Naive thymus-derived CD4-positive, alpha-beta T cell (primary cell): ENCODE data around the gene NOG. TPM values are rescaled to one million over a fixed set of nuclear protein-coding genes. Genes with fewer than 3 reads are reported as not detected.
A peak's percentile ranks its signal among the peaks of the same experiment; 100 is the strongest.

Experiments used
- ATAC-seq: fragments of 150-1000 bp; cut with Tn5 transposase; 2 replicates; pipeline ENCODE4 v1.10.0; 2021; ENCODE audit warnings: mild to moderate bottlenecking, moderate library complexity
- CTCF ChIA-PET: fragments of 350-600 bp; sonication (Branson Sonifier 250); formaldehyde crosslinking; loops from one replicate; lab custom pipeline; 2021; ENCODE audit warnings: antibody characterized with exemption; lab: Charles Lee
- POLR2A ChIA-PET: fragments of 350-600 bp; sonication (Branson Sonifier 250); formaldehyde crosslinking; loops from one replicate; lab custom pipeline; 2021; ENCODE audit warnings: antibody characterized with exemption, inconsistent platforms; lab: Charles Lee
- DNase-seq, 9 donors: peaks; one replicate each; pipeline versions ENCODE4 v3.0.0 to v3.0.0-alpha.2; 2020 to 2022; ENCODE audit warnings: mixed read lengths in 1 of 9
- H3K27ac ChIP-seq: one replicate; pipeline ENCODE4 v1.7.0; 2013; ENCODE audit warnings: mild to moderate bottlenecking, low read depth, low read length, moderate library complexity
- H3K27me3 ChIP-seq, 2 donors: one replicate each; pipeline ENCODE4 v1.7.0; 2013; ENCODE audit warnings: low read length in 2 of 2, mild to moderate bottlenecking in 2 of 2, moderate library complexity in 2 of 2; ENCODE audit not compliant: control insufficient read depth in 2 of 2, insufficient read depth in 2 of 2
- H3K36me3 ChIP-seq, 3 experiments: 1 replicate in 2 of 3; 2 replicates in 1 of 3; pipeline ENCODE4 v1.7.0; 2013; ENCODE audit warnings: low read length in 3 of 3, mild to moderate bottlenecking in 3 of 3, moderate library complexity in 1 of 3; ENCODE audit not compliant: insufficient read depth in 3 of 3, control insufficient read depth in 2 of 3
- H3K4me1 ChIP-seq, 2 donors: one replicate each; pipeline ENCODE4 v1.7.0; 2013; ENCODE audit warnings: low read length in 2 of 2, mild to moderate bottlenecking in 2 of 2, moderate library complexity in 1 of 2; ENCODE audit not compliant: control insufficient read depth in 2 of 2, insufficient read depth in 2 of 2
- H3K4me3 ChIP-seq: 2 replicates; pipeline ENCODE4 v1.7.0; 2013; ENCODE audit warnings: mild to moderate bottlenecking, low read length
- H3K9me3 ChIP-seq, 3 experiments: 1 replicate in 2 of 3; 2 replicates in 1 of 3; pipeline ENCODE4 v1.7.0; 2013; ENCODE audit warnings: low read length in 3 of 3; ENCODE audit not compliant: control insufficient read depth in 2 of 3
- H3K27ac Mint-ChIP-seq, 9 donors: one replicate each; pipeline ENCODE4 v1.8.0; 2020 to 2022; ENCODE audit warnings: mixed read lengths in 9 of 9, mild to moderate bottlenecking in 8 of 9, moderate library complexity in 5 of 9, inconsistent platforms in 2 of 9
- H3K27me3 Mint-ChIP-seq, 5 donors: one replicate each; pipeline ENCODE4 v1.8.0; 2021 to 2022; ENCODE audit warnings: mixed read lengths in 5 of 5, mild to moderate bottlenecking in 1 of 5
- H3K36me3 Mint-ChIP-seq, 5 donors: one replicate each; pipeline ENCODE4 v1.8.0; 2020 to 2022; ENCODE audit warnings: mixed read lengths in 5 of 5, mild to moderate bottlenecking in 3 of 5, inconsistent platforms in 1 of 5
- H3K4me1 Mint-ChIP-seq, 7 donors: one replicate each; pipeline ENCODE4 v1.8.0; 2020 to 2022; ENCODE audit warnings: mixed read lengths in 7 of 7, mild to moderate bottlenecking in 3 of 7, inconsistent platforms in 1 of 7
- H3K4me3 Mint-ChIP-seq, 10 donors: one replicate each; pipeline ENCODE4 v1.8.0; 2020 to 2022; ENCODE audit warnings: mild to moderate bottlenecking in 10 of 10, mixed read lengths in 10 of 10, moderate library complexity in 6 of 10, inconsistent platforms in 2 of 10
- H3K9me3 Mint-ChIP-seq, 11 donors: one replicate each; pipeline ENCODE4 v1.8.0; 2020 to 2022; ENCODE audit warnings: mixed read lengths in 11 of 11, mild to moderate bottlenecking in 4 of 11, inconsistent platforms in 1 of 11, moderate library complexity in 1 of 11
- intact Hi-C, 2 donors: fragments of 100-400 bp; cut with micrococcal nuclease; formaldehyde crosslinking; loops; one replicate each; pipeline ENCODE4 v1.15.1; 2023
- polyA plus RNA-seq, 2 donors: library from polyadenylated mRNA; unstranded; fragments of 300-500 nt; fragmentation: Illumina TruSeq; gene quantifications; one replicate each; pipeline ENCODE4 v1.2.3, GENCODE V29; 2021
- total RNA-seq, 6 experiments: library from RNA in 5 of 6; stranded (reverse) in 5 of 6; gene quantifications; 1 replicate in 5 of 6; 2 replicates in 1 of 6; pipeline ENCODE4 v1.2.3 and lab custom pipeline; 2021 to 2026

Gene NOG
- total and polyA plus RNA-seq, 7 experiments from 2014 or later, result 0.12 to 169 (median 65.1) TPM

DNA sequence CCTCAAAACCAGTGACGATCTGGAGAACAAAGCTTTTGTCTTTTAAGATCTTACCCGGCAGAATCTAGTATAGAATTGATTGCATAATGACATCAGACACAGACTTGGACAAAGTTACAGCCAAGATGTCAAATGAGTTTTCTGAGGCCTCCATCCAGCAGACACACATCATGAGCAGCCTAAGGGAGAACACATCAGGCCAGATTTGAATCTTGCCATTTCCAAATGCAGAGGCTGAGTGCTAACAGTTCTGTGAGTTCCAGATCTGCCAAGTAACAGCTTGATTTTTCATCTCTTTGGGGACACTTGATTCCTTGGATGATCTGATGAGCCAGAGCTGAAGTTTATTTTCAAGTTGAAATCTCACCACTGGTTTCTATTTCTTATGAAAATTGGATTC lies 21.0 kb downstream of the NOG start:
- no peaks in the 10 kb centered on the region for H3K27me3 ChIP-seq
- ATAC-seq (no peak), DNase-seq (no peak)
- H3K4me3 ChIP-seq, result no peak overlapping the region
- intact Hi-C loops, result no loop called here
- H3K9me3 ChIP-seq, result no peaks in the 10 kb centered on the region
- Mint-ChIP-seq H3K27ac (peak overlapping the region in 1 of 9 donors; percentile 77), H3K4me3 (no peak overlapping the region), H3K36me3 (peaks cover 0 to 5% (median 0%) of the 10 kb centered on the region in 5 donors), H3K9me3 (peaks cover 0 to 7% (median 0%) of the 10 kb centered on the region in 11 donors), H3K27me3 (peaks cover 0 to 6% (median 0%) of the 10 kb centered on the region in 5 donors), H3K4me1 (peaks cover 0 to 46% (median 27%) of the 10 kb centered on the region in 7 donors)
- ChIA-PET POLR2A (interaction anchor here (0.7 to 4.8 kb wide), 7 partner anchors 9 to 21 kb away, joined by 3 to 32 read pairs (median 3); partner anchors contain the start of gene NOG), CTCF (interaction anchor here (1.0 kb wide), 1 partner anchor 22 kb away, joined by 5 read pairs; no protein-coding TSS in a partner anchor)
- H3K36me3 ChIP-seq, result no peaks in the 10 kb centered on the region
- H3K4me1 ChIP-seq, result no peaks in the 10 kb centered on the region
- no peak overlapping the region for H3K27ac ChIP-seq

DNA sequence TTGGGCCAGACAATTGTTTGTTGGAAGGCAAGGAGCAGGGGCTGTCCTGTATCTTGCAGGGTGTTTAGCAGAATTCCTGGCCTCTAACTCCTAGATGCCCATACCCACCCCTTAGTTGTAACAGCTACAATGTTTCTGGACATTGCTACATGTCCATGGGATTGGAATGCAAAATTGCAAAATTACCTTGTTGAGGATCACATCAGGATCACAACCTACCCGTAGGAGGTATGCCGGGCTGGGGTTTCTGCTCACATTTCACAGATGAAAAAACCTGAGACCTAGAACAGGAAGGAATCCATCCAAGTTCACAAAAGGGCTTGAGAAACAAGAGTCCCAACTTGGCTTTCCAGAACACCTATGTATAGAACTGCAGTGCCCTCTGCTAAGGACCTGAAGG lies 22.7 kb downstream of the NOG start:
- Mint-ChIP-seq H3K27me3 (peaks cover 0 to 4% (median 0%) of the 10 kb centered on the region in 5 donors), H3K27ac (no peak overlapping the region), H3K4me3 (no peak overlapping the region), H3K4me1 (peaks cover 0 to 36% (median 17%) of the 10 kb centered on the region in 7 donors), H3K9me3 (no peaks in the 10 kb centered on the region), H3K36me3 (no peaks in the 10 kb centered on the region)
- H3K27ac ChIP-seq, result no peak overlapping the region
- no peaks in the 10 kb centered on the region for H3K27me3 ChIP-seq
- no peaks in the 10 kb centered on the region for H3K9me3 ChIP-seq
- H3K4me3 ChIP-seq, result no peak overlapping the region
- H3K36me3 ChIP-seq, result no peaks in the 10 kb centered on the region
- intact Hi-C loops, result no loop called here
- no peaks in the 10 kb centered on the region for H3K4me1 ChIP-seq
- DNase-seq (no peak), ATAC-seq (no peak)
- POLR2A ChIA-PET, result interaction anchor here (4.8 kb wide), 1 partner anchor 13 kb away, joined by 32 read pairs; no protein-coding TSS in a partner anchor
- CTCF ChIA-PET, result interaction anchor here (0.7 kb wide), 1 partner anchor 32 kb away, joined by 3 read pairs; no protein-coding TSS in a partner anchor

- POLR2A ChIA-PET, result interaction anchor here (0.9 to 4.2 kb wide), 9 partner anchors 9 to 30 kb away, joined by 3 to 37 read pairs (median 4); partner anchors contain the start of gene NOG
- intact Hi-C loops, result no loop called here
- Mint-ChIP-seq H3K9me3 (no peaks in the 10 kb centered on the region), H3K27ac (peak overlapping the region in 2 of 9 donors; percentile 14 to 18), H3K4me1 (peaks cover 0 to 18% (median 9%) of the 10 kb centered on the region in 7 donors), H3K27me3 (peaks cover 0 to 7% (median 0%) of the 10 kb centered on the region in 5 donors), H3K36me3 (no peaks in the 10 kb centered on the region), H3K4me3 (peak overlapping the region in 1 of 10 donors; percentile 24)
- no peaks in the 10 kb centered on the region for H3K36me3 ChIP-seq
- no peaks in the 10 kb centered on the region for H3K4me1 ChIP-seq
- no peak overlapping the region for H3K27ac ChIP-seq
- ATAC-seq (no peak), DNase-seq (no peak)
- H3K4me3 ChIP-seq, result no peak overlapping the region
- no peaks in the 10 kb centered on the region for H3K27me3 ChIP-seq
- CTCF ChIA-PET, result interaction anchor here (0.7 to 1.4 kb wide), 3 partner anchors 10 to 21 kb away, joined by 4 to 6 read pairs (median 4); no protein-coding TSS in a partner anchor
- no peaks in the 10 kb centered on the region for H3K9me3 ChIP-seq
These were observed 29.9 kb downstream of the NOG start for GRCh38 chr17:56623383-56623782.

DNA sequence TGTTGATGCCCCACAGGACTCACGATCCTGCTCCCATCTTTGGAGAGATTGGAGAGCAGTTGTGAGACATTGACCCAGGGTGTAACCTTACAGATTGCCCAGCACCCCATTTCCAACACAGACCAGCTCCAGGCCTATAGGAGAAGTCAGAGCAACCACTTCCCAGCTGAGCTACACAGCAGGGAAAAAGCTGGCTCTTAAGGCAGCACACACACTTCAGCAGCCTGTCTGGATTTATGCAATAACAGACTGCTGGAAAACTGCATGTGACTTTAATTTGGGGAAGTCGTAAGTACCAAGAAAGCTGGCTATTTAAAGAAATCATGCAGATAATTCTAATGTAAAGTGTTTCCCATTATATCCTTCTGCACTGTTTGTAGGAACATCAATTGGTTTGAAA lies 30.8 kb downstream of the NOG start:
- Mint-ChIP-seq H3K9me3 (no peaks in the 10 kb centered on the region), H3K4me1 (peaks cover 0 to 18% (median 8%) of the 10 kb centered on the region in 7 donors), H3K27me3 (peaks cover 0 to 8% (median 0%) of the 10 kb centered on the region in 5 donors), H3K27ac (peak overlapping the region in 1 of 9 donors; percentile 41), H3K4me3 (no peak overlapping the region), H3K36me3 (no peaks in the 10 kb centered on the region)
- Histone ChIP-seq H3K9me3 (no peaks in the 10 kb centered on the region), H3K27ac (no peak overlapping the region), H3K36me3 (no peaks in the 10 kb centered on the region), H3K4me3 (no peak overlapping the region), H3K4me1 (no peaks in the 10 kb centered on the region), H3K27me3 (no peaks in the 10 kb centered on the region)
- ChIA-PET CTCF (interaction anchor here (0.7 kb wide), 1 partner anchor 22 kb away, joined by 4 read pairs; no protein-coding TSS in a partner anchor), POLR2A (interaction anchor here (0.6 to 4.2 kb wide), 8 partner anchors 11 to 31 kb away, joined by 3 to 37 read pairs (median 4); partner anchors contain the start of gene NOG)
- no peak for ATAC-seq
- DNase-seq, result no peak
- intact Hi-C loops, result no loop called here

DNA sequence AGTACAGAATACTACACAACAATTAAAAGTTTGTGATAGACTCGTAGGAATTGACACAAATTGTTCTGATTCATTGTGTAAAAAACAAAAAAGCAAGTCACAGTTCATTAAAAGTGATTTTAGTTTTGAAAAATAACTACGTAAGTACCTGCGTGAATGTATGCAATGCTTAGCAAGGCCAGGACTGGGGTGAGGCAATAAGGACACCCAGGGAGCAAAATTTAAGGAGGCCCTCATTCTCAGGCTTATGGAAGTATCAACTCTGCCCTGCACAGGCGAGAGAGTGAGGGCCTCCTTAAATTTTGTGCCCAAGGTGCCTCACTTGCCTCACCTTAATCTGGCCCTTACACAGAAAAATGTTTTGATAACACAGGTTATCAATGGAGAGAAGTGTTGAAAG lies 31.4 kb downstream of the NOG start:
- Histone ChIP-seq H3K9me3 (no peaks in the 10 kb centered on the region), H3K4me3 (no peak overlapping the region), H3K36me3 (no peaks in the 10 kb centered on the region), H3K27ac (no peak overlapping the region), H3K4me1 (peaks cover 0 to 6% of the 10 kb centered on the region in 2 donors), H3K27me3 (no peaks in the 10 kb centered on the region)
- ATAC-seq (no peak), DNase-seq (no peak)
- no peak overlapping the region for H3K4me3 Mint-ChIP-seq
- ChIA-PET POLR2A (interaction anchor here (0.6 to 4.2 kb wide), 6 partner anchors 12 to 30 kb away, joined by 3 to 37 read pairs (median 13); no protein-coding TSS in a partner anchor), CTCF (interaction anchor here (1.0 kb wide), 1 partner anchor 32 kb away, joined by 3 read pairs; no protein-coding TSS in a partner anchor)
- H3K9me3 Mint-ChIP-seq, result no peaks in the 10 kb centered on the region
- H3K27me3 Mint-ChIP-seq, result peaks cover 0 to 8% (median 0%) of the 10 kb centered on the region in 5 donors
- H3K4me1 Mint-ChIP-seq, result peaks cover 0 to 24% (median 14%) of the 10 kb centered on the region in 7 donors
- no peak overlapping the region for H3K27ac Mint-ChIP-seq
- intact Hi-C loops, result no loop called here
- H3K36me3 Mint-ChIP-seq, result no peaks in the 10 kb centered on the region

- Mint-ChIP-seq H3K4me3 (no peak overlapping the region), H3K4me1 (peaks cover 0 to 31% (median 9%) of the 10 kb centered on the region in 7 donors), H3K27me3 (peaks cover 0 to 8% (median 0%) of the 10 kb centered on the region in 5 donors), H3K27ac (peak overlapping the region in 2 of 9 donors; percentile 14 to 18), H3K36me3 (no peaks in the 10 kb centered on the region), H3K9me3 (no peaks in the 10 kb centered on the region)
- CTCF ChIA-PET, result interaction anchor here (0.8 to 2.9 kb wide), 12 partner anchors 8 to 150 kb away, joined by 3 to 26 read pairs (median 6); partner anchors contain the start of gene NOG
- Histone ChIP-seq H3K27me3 (no peaks in the 10 kb centered on the region), H3K4me3 (no peak overlapping the region), H3K36me3 (no peaks in the 10 kb centered on the region), H3K27ac (no peak overlapping the region), H3K9me3 (no peaks in the 10 kb centered on the region), H3K4me1 (peaks cover 0 to 10% of the 10 kb centered on the region in 2 donors)
- peak in 7 of 9 donors; percentile 19 to 44 (median 33) for DNase-seq
- peak; percentile 62 for ATAC-seq
- POLR2A ChIA-PET, result interaction anchor here (0.6 to 4.8 kb wide), 10 partner anchors 8 to 126 kb away, joined by 3 to 52 read pairs (median 5); partner anchors contain the start of gene NOG
- intact Hi-C loops, result loop anchor here in 1 of 2 donors (1.0 kb wide), 1 partner anchor 36 kb away; the partner anchor contains the start of gene NOG
These were observed 36.1 kb downstream of the NOG start for GRCh38 chr17:56629531-56630075.
